Vagina (tissue), 2 donors: ENCODE measurements around the gene MFSD6L. TPM values are rescaled to one million over a fixed set of nuclear protein-coding genes. Genes with fewer than 3 reads are reported as not detected.
"Not testable (repeated sequence)": the region's sequence is repeated elsewhere in the genome, so short reads cannot be mapped to it uniquely, and the experiment has no call there.

Experiments
- DNase-seq, 2 donors: peaks; one replicate each; pipeline ENCODE4 v3.0.0-alpha.2; 2017; ENCODE audit errors: extremely low spot score in 2 of 2
- H3K27ac ChIP-seq: fragments of 200-600 bp; sonication (generic); one replicate; pipeline ENCODE4 v1.5.1; 2019
- H3K27me3 ChIP-seq: fragments of 200-600 bp; sonication (generic); one replicate; pipeline ENCODE4 v1.5.1; 2019
- H3K36me3 ChIP-seq, 2 donors: fragments of 200-600 bp; sonication (generic); one replicate each; pipeline ENCODE4 v1.5.1; 2017 to 2019
- H3K4me1 ChIP-seq: fragments of 200-600 bp; sonication (generic); one replicate; pipeline ENCODE4 v1.5.1; 2019
- H3K4me3 ChIP-seq, 2 donors: fragments of 200-600 bp; sonication (generic); 1 replicate in 1 of 2; 2 replicates in 1 of 2; pipeline ENCODE4 v1.5.1; 2016 to 2019
- H3K9me3 ChIP-seq: fragments of 200-600 bp; sonication (generic); one replicate; pipeline ENCODE4 v1.5.1; 2019
- POLR2A ChIP-seq, 2 donors: fragments of 450-650 bp; IDR thresholded peaks; one replicate each; pipeline ENCODE4 v1.6.1; 2017; ENCODE audit warnings: antibody characterized with exemption in 2 of 2, mild to moderate bottlenecking in 2 of 2, moderate library complexity in 2 of 2
- POLR2AphosphoS5 ChIP-seq, 2 donors: sonication (generic); formaldehyde crosslinking; IDR thresholded peaks; one replicate each; pipeline ENCODE4 v1.9.0; 2017; ENCODE audit warnings: antibody characterized with exemption in 2 of 2, mild to moderate bottlenecking in 2 of 2, low read depth in 1 of 2; ENCODE audit not compliant: insufficient read depth in 1 of 2
- intact Hi-C: fragments of 100-400 bp; cut with DNase I; formaldehyde crosslinking; loops from one replicate; pipeline ENCODE4 v1.15.1; 2023
- total RNA-seq: library from RNA; depleted of rRNA; stranded (reverse); fragments of >200 nt; gene quantifications from one replicate; pipeline ENCODE4 v1.2.3, GENCODE V29; 2016
- TF ChIP-seq, protein P1 (sequence below), 3 experiments: fragments of 450-650 bp in 2 of 3; fragments of 200-600 bp in 1 of 3; sonication (generic) in 1 of 3; IDR thresholded peaks; one replicate each; pipeline ENCODE4 v1.5.1; 2017 to 2019; ENCODE audit warnings: antibody characterized with exemption in 3 of 3, mild to moderate bottlenecking in 2 of 3, moderate library complexity in 2 of 3

The MFSD6L gene
- total RNA-seq, 1 donor from 2014 or later = not detected

DNA sequence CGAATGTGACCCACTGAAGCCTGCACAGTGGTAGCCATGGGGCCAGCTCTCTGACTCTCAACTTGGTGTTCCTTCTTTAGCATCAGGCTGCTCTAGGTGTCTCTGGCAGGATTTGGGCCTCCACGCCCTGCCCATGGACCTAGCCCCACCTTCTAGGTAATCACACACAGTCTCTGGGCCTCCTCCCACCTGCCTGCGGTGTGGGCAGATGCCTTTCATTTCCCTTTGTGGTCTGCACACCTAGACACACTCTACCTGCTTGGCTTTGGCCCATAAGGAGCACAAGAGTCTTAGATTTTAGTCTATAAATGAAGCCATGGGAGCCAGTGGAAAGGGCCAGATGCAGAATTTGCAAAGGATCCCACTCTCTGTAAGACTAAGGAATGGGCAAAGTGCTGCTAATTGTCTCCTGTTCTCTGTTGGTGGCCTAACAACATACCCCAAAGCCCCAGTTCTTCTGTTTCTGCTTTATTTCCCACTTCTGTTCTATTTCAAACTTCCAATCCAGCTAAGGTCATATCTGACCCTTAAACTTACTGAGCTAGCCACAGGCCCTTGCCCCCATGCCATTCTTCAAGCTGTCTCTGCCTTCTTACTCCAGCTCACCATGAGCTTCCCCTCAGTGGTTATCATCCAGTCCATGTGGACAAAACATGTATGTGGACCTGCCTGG lies 7.2 kb upstream of the MFSD6L start:
- Histone ChIP-seq H3K36me3 (no peaks in the 10 kb centered on the region), H3K27ac (no peak overlapping the region), H3K4me1 (no peaks in the 10 kb centered on the region), H3K27me3 (no peaks in the 10 kb centered on the region), H3K4me3 (no peak overlapping the region), H3K9me3 (no peaks in the 10 kb centered on the region)
- DNase-seq = peak in 1 of 2 donors; percentile 37
- TF ChIP-seq POLR2AphosphoS5 (IDR thresholded peaks at IDR 0.05; ENCODE audit: insufficient read depth in 1 of 2, low read depth in 1 of 2) (no peak), POLR2A (IDR thresholded peaks at IDR 0.05) (no peak)
- TF ChIP-seq, protein P1, sequence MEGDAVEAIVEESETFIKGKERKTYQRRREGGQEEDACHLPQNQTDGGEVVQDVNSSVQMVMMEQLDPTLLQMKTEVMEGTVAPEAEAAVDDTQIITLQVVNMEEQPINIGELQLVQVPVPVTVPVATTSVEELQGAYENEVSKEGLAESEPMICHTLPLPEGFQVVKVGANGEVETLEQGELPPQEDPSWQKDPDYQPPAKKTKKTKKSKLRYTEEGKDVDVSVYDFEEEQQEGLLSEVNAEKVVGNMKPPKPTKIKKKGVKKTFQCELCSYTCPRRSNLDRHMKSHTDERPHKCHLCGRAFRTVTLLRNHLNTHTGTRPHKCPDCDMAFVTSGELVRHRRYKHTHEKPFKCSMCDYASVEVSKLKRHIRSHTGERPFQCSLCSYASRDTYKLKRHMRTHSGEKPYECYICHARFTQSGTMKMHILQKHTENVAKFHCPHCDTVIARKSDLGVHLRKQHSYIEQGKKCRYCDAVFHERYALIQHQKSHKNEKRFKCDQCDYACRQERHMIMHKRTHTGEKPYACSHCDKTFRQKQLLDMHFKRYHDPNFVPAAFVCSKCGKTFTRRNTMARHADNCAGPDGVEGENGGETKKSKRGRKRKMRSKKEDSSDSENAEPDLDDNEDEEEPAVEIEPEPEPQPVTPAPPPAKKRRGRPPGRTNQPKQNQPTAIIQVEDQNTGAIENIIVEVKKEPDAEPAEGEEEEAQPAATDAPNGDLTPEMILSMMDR (IDR thresholded peaks at IDR 0.05) = no peak
- intact Hi-C loops = no loop called here

DNA sequence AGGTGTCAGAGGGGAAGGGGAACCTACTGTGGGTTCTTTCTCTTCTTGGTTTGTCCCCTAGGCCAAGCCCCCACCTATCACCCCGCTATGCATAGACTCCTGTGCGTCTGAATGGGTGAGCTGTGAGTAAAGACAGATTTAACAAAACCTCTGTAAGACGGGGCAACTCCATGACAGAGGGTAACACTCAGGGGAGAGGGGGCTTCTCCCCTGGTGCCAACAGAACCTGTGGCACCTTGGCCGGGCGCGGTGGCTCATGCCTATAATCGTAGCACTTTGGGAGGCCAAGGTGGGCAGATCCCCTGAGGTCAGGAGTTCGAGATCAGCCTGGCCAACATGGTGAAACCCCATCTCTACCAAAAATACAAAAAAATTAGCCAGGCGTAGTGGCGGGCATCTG lies 6.2 kb upstream of the MFSD6L start:
- H3K27ac ChIP-seq, H3K27me3 ChIP-seq, intact Hi-C loops, H3K36me3 ChIP-seq, H3K4me1 ChIP-seq, H3K9me3 ChIP-seq, H3K4me3 ChIP-seq: not testable (repeated sequence)
- peak in 1 of 2 donors; percentile 13 for DNase-seq

DNA sequence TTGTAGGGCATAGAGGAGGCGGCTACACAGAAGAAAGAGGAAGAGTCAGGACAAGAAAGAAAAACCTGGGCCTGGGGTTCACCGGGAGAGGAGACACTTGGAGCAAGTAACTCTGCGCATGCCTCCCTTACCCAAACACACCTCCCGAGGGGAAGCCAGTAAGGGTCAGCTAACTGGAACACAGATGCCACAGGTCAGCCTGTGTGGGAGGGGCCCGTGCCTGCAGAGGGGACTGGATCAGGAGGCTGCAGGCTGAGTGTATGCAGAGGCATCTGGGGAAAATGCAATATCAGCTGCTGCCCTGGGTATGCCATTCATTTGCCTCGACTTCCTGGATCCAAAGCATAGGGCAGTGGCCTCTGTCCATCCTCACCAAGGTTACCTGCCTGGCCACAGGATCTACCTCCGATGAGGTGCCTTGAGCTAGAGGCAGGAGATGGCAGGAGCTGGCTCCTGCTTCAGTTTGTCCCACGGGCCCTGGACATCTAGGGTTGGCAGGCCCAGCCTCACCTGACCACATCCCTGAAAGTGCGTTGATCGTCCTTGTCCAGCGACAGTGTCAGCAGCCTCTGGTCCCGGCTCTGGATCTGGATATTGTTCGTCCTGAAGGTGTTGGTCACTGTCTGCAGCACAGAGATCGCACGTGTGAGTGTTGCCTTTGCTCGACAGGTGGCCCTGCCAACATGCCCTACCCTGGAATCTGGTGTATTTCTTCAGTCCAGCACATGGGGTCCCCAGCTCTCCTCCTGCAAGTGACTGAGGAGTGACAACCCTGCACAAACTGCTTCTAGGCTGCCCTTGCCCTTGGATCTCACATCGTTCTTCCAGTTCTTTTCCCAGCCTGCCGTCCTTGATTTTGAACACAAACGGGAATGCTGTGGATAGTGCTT lies 4.6 kb upstream of the MFSD6L start:
- peak in 1 of 2 donors; percentile 64 for DNase-seq
- Histone ChIP-seq H3K27me3 (no peaks in the 10 kb centered on the region), H3K27ac (no peak overlapping the region), H3K9me3 (no peaks in the 10 kb centered on the region), H3K36me3 (no peaks in the 10 kb centered on the region), H3K4me1 (peaks cover 6% of the 10 kb centered on the region), H3K4me3 (no peak overlapping the region)
- intact Hi-C loops = no loop called here
- no peak for TF ChIP-seq POLR2A (IDR thresholded peaks at IDR 0.05)
- TF ChIP-seq, protein P1 (IDR thresholded peaks at IDR 0.05) = no peak
- no peak for TF ChIP-seq POLR2AphosphoS5 (IDR thresholded peaks at IDR 0.05; ENCODE audit: insufficient read depth in 1 of 2, low read depth in 1 of 2)

DNA sequence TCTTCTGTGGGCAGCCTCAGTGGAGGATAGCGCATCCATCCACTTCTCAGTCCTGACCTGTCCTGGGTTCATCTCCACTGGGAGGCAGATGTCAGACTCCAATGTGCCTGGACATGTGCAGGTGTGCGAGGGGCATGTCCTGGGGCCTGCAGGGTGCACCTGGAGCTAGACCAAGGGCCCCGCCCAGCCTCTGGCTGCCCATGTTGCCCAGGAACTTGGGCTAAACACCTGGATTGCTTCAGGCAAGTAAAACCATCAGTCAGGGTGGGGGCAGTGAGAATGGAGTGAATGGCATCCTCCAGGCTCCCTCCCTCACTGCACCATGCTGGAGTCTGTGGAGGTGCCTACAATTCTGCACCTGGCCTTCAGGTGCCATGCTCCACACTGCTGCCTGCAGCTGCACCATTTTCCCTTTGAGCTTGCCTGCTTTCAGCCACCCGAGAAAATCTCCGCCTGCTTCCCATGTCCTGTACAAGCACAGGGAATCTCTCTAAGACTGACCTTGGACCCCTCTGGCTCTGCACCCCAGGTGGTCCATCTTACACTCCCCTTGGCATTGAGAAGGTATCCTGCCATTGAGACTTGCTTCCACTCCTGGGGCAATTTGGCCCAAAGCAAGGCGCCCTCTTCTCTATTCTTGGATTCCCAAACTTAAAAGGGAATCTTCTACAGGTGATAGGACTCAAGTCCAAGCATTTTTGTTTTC lies 2.1 kb upstream of the MFSD6L start:
- H3K27ac ChIP-seq = no peak overlapping the region
- peaks cover 6% of the 10 kb centered on the region for H3K4me1 ChIP-seq
- H3K9me3 ChIP-seq = no peaks in the 10 kb centered on the region
- H3K4me3 ChIP-seq = no peak overlapping the region
- no peaks in the 10 kb centered on the region for H3K36me3 ChIP-seq
- DNase-seq = peak in 1 of 2 donors; percentile 71
- TF ChIP-seq, protein P1 (IDR thresholded peaks at IDR 0.05) = no peak
- TF ChIP-seq POLR2AphosphoS5 (IDR thresholded peaks at IDR 0.05; ENCODE audit: insufficient read depth in 1 of 2, low read depth in 1 of 2) (no peak), POLR2A (IDR thresholded peaks at IDR 0.05) (no peak)
- H3K27me3 ChIP-seq = no peaks in the 10 kb centered on the region
- intact Hi-C loops = no loop called here

DNA sequence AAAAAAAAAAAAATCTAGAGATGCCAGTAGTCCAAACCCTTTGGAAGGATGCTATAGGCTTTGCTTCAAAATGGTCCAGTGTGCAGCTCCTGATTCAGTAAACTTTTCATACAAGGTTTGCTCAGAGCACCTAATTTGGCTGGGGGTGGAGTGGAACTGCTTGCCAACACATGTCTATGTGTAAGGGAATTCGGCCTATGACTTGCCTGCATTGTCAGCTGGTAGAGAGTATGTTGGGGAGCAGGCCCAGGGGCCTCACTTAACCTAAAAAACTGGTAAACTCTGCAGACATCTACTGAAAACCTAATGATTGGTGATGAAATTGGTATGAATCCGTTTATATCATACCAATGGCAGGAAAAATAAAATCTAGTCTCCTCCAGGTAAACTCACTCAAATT lies 1.5 kb upstream of the MFSD6L start:
- TF ChIP-seq, protein P1 (IDR thresholded peaks at IDR 0.05) = no peak
- TF ChIP-seq POLR2A (IDR thresholded peaks at IDR 0.05) (no peak), POLR2AphosphoS5 (IDR thresholded peaks at IDR 0.05; ENCODE audit: insufficient read depth in 1 of 2, low read depth in 1 of 2) (no peak)
- Histone ChIP-seq H3K4me1 (peaks cover 6% of the 10 kb centered on the region), H3K9me3 (no peaks in the 10 kb centered on the region), H3K27ac (no peak overlapping the region), H3K27me3 (no peaks in the 10 kb centered on the region), H3K4me3 (no peak overlapping the region), H3K36me3 (no peaks in the 10 kb centered on the region)
- peak in 1 of 2 donors; percentile 8 for DNase-seq
- intact Hi-C loops = no loop called here
